ENCODE data around the gene UBE2V1. TPM values are rescaled to one million over a fixed set of nuclear protein-coding genes. Genes with fewer than 3 reads are reported as not detected.

Gene UBE2V1
- total and polyA plus RNA-seq, 2 of the 13 experiments (the other 11 are each of a cell fraction or from before 2014, with no cell fraction given), result 81.3 to 132 TPM

DNA sequence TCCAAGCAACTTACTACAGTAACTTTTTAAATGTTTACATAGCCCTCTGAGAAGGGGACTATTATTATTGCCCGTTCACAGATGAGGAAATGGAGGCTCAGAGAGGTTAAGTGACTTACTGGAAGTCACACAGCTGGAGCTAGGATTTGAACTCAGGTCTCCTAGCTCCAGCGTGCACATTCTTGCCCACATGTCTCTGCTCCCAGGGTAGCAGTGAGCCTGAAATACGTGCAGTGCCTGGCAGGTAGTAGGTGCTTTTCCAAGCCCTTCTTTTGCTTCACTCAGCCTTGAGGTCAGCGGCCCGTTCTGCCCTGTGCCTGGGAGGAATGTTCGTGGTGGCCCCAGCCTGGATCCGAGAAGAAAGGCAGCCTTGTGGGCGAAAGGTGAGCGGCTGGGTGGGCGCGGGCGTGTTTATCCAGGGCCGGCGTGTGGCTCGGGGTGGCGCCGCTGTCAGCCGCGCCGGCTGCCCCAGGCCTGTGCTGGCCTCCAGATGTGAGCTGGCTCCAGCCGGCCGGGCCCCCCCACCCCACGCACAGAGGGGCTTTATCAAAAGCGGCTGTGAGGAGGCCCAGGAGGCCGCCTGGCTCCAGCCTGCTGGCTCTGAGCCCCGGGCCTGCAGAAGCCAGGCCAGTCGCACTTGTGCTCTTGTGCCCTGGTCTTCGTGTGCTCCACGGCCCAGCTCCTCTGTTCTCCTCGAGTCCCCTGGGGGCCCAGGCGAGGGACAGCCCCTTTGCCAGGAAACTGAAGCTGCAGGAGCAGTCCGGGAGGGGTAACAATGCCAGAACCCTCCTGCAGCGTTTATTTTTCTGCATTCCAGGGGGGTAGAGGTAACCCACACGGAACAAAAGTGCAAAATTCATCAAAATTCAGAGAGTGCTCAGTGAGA is 58.1 kb downstream of the UBE2V1 start:
- intact Hi-C loops (cut with micrococcal nuclease; ENCODE audit: unreplicated experiment) (loop anchor here (2.0 kb wide), 1 partner anchor 16 kb away; no protein-coding TSS in a partner anchor), in situ Hi-C loops (cut with HindIII; ENCODE audit: extremely low pct_ligation_motif_present, low pct_unique_long_range_greater_than_20kb) (no loop called here)
- peaks cover 51% of the 10 kb centered on the region for H3K4me1 ChIP-seq (ENCODE audit: insufficient read depth, low read length)
- WGBS (ENCODE audit: low lambda C conversion rate), result under 1% methylated on average over 23 of the region's 34 CpGs
- ChIA-PET POLR2A (no interaction called here), CTCF (ENCODE audit: low intra/inter-chr PET ratio, low total read pairs) (interaction anchor here (1.2 kb wide), 1 partner anchor 31 kb away, joined by 3 read pairs; no protein-coding TSS in a partner anchor)
- peak; percentile 15 for FAIRE-seq
- no peaks in the 10 kb centered on the region for H3K36me3 ChIP-seq (replicated peaks in 1 of 2; ENCODE audit: control insufficient read depth in 1 of 2, insufficient read depth in 2 of 2, low read length in 2 of 2)
- H3K4me3 ChIP-seq (replicated peaks in 1 of 3; ENCODE audit: insufficient read depth in 1 of 3, low read depth in 2 of 3, low read length in 3 of 3), result peak overlapping the region; percentile 38 to 71 (median 49)
- H3K27ac ChIP-seq (ENCODE audit: extremely low read length, insufficient read depth, low read length), result no peak overlapping the region
- peak overlapping the region; percentile 26; the same call in 1 of the 2 replicates for H3K9ac ChIP-seq (ENCODE audit: insufficient read depth, low read depth, low read length)
- H2AFZ ChIP-seq (ENCODE audit: low read length), result no peak overlapping the region
- no TSS peak for BruUV-seq (replicated peaks)
- H3K9me3 ChIP-seq (ENCODE audit: low read length), result no peaks in the 10 kb centered on the region
- H3K79me2 ChIP-seq (ENCODE audit: insufficient read depth, low read length), result no peaks in the 10 kb centered on the region
- peak; percentile 73 for ATAC-seq
- H3K27me3 ChIP-seq (ENCODE audit: control insufficient read depth in 1 of 2, insufficient read depth in 2 of 2, low read length in 2 of 2), result peaks cover 0 to 20% of the 10 kb centered on the region in 2 experiments; a peak in 3 of 5 replicates
- no peaks in the 10 kb centered on the region for H4K20me1 ChIP-seq (ENCODE audit: insufficient read depth, low read length)
- DNase-seq (ENCODE audit: low spot score), result peak; percentile 67
- H3K4me2 ChIP-seq (ENCODE audit: low read depth, low read length), result peak overlapping the region; percentile 95
- TF ChIP-seq ZNF225 (CRISPR knock-in tag; IDR thresholded peaks at IDR 0.05) (no peak; the same call in none of the 2 replicates), ZNF879 (CRISPR knock-in tag; IDR thresholded peaks at IDR 0.05) (no peak), ZNF619 (CRISPR knock-in tag; IDR thresholded peaks at IDR 0.05) (peak; percentile 77; the same call in 1 of the 2 replicates), ZFP36 (IDR thresholded peaks at IDR 0.05; ENCODE audit: borderline replicate concordance, low read depth, low read length, partially characterized antibody) (peak; percentile 78), THAP11 (CRISPR knock-in tag; IDR thresholded peaks at IDR 0.05) (no peak), ZBTB3 (CRISPR knock-in tag; IDR thresholded peaks at IDR 0.05; ENCODE audit: borderline replicate concordance, low read depth) (no peak), ONECUT2 (CRISPR knock-in tag; IDR thresholded peaks at IDR 0.05) (no peak), BORCS8-MEF2B (CRISPR knock-in tag; IDR thresholded peaks at IDR 0.05) (peak; percentile 81), RARG (CRISPR knock-in tag; IDR thresholded peaks at IDR 0.05; ENCODE audit: low read depth) (no peak), ZBTB1 (CRISPR knock-in tag; IDR thresholded peaks at IDR 0.05; ENCODE audit: borderline replicate concordance) (no peak), MYNN (CRISPR knock-in tag; IDR thresholded peaks at IDR 0.05; ENCODE audit: low read depth) (no peak), POLR2AphosphoS5 (IDR thresholded peaks at IDR 0.05; ENCODE audit: low read depth, low read length) (no peak), ZMYM3 (CRISPR knock-in tag; IDR thresholded peaks at IDR 0.05) (peak; percentile 98)
- TF ChIP-seq, protein P1, sequence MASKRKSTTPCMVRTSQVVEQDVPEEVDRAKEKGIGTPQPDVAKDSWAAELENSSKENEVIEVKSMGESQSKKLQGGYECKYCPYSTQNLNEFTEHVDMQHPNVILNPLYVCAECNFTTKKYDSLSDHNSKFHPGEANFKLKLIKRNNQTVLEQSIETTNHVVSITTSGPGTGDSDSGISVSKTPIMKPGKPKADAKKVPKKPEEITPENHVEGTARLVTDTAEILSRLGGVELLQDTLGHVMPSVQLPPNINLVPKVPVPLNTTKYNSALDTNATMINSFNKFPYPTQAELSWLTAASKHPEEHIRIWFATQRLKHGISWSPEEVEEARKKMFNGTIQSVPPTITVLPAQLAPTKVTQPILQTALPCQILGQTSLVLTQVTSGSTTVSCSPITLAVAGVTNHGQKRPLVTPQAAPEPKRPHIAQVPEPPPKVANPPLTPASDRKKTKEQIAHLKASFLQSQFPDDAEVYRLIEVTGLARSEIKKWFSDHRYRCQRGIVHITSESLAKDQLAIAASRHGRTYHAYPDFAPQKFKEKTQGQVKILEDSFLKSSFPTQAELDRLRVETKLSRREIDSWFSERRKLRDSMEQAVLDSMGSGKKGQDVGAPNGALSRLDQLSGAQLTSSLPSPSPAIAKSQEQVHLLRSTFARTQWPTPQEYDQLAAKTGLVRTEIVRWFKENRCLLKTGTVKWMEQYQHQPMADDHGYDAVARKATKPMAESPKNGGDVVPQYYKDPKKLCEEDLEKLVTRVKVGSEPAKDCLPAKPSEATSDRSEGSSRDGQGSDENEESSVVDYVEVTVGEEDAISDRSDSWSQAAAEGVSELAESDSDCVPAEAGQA (IDR thresholded peaks at IDR 0.05; ENCODE audit: low read depth), result 0 out of 2 replicates have a peak, but pooled peaks have one; percentile 18
- TF ChIP-seq, protein P1 (CRISPR knock-in tag; IDR thresholded peaks at IDR 0.05; ENCODE audit: borderline replicate concordance), result no peak
